HepG2 (cell line): Measurements from ENCODE around the gene CBFA2T2. TPM values are rescaled to one million over a fixed set of nuclear protein-coding genes. Genes with fewer than 3 reads are reported as not detected.

Experiments
- ARNT2 ChIP-seq: sonication (generic); formaldehyde crosslinking; IDR thresholded peaks from 2 replicates; pipeline ENCODE4 v1.8.0; 2022; ENCODE audit warnings: mild to moderate bottlenecking, low read depth, missing genetic modification reagents, moderate library complexity
- ATRX ChIP-seq: sonication (generic); formaldehyde crosslinking; IDR thresholded peaks from 2 replicates; pipeline ENCODE4 v1.4.0; 2020; ENCODE audit warnings: missing genetic modification reagents, borderline replicate concordance
- CBX2 ChIP-seq, 2 experiments: fragments of 200-600 bp in 1 of 2; sonication (generic); formaldehyde crosslinking in 1 of 2; IDR thresholded peaks; 2 replicates each; pipeline versions ENCODE4 v1.7.0 to v1.8.1; 2018 to 2022; ENCODE audit warnings: low read depth in 2 of 2, low read length in 1 of 2, mild to moderate bottlenecking in 1 of 2, missing genetic modification reagents in 1 of 2
- FIP1L1 ChIP-seq: fragments of 200-400 bp; formaldehyde crosslinking; IDR thresholded peaks from 2 replicates; pipeline ENCODE4 v1.6.1; 2018; ENCODE audit warnings: low read depth, mild to moderate bottlenecking, low read length, moderate library complexity, borderline replicate concordance; ENCODE audit not compliant: insufficient read depth
- GZF1 ChIP-seq: sonication (generic); formaldehyde crosslinking; IDR thresholded peaks from 2 replicates; pipeline ENCODE4 v1.5.1; 2020; ENCODE audit warnings: mild to moderate bottlenecking, missing genetic modification reagents
- HCFC1 ChIP-seq: fragments of 150-350 bp; IDR thresholded peaks from 2 replicates; pipeline ENCODE4 v1.6.1; 2014; ENCODE audit warnings: low read depth, low read length
- HIVEP1 ChIP-seq: sonication (generic); formaldehyde crosslinking; IDR thresholded peaks from 2 replicates; pipeline ENCODE4 v1.4.0; 2020; ENCODE audit warnings: mild to moderate bottlenecking, missing genetic modification reagents
- HMGA1 ChIP-seq: sonication (generic); formaldehyde crosslinking; conservative IDR thresholded peaks from 2 replicates; pipeline ENCODE4 v1.4.0; 2020; ENCODE audit warnings: missing genetic modification reagents
- MAFF ChIP-seq: IDR thresholded peaks from 2 replicates; pipeline ENCODE4 v1.6.1; 2011; ENCODE audit warnings: low read depth, low read length, improper control_type of control experiment
- MAX ChIP-seq: IDR thresholded peaks from 2 replicates; pipeline ENCODE4 v1.6.1; 2012; ENCODE audit warnings: inconsistent platforms
- NFE2L1 ChIP-seq: sonication (generic); formaldehyde crosslinking; IDR thresholded peaks from 2 replicates; pipeline ENCODE4 v1.4.0; 2020; ENCODE audit warnings: missing genetic modification reagents, mild to moderate bottlenecking, borderline replicate concordance
- RELA ChIP-seq: sonication (generic); formaldehyde crosslinking; IDR thresholded peaks from 2 replicates; pipeline ENCODE4 v1.4.0; 2020; ENCODE audit warnings: missing genetic modification reagents
- RXRA ChIP-seq: sonication (generic); formaldehyde crosslinking; IDR thresholded peaks from 2 replicates; pipeline ENCODE4 v1.5.1; 2020; ENCODE audit warnings: missing genetic modification reagents
- SKI ChIP-seq: fragments of 450-650 bp; IDR thresholded peaks from one replicate; pipeline ENCODE4 v1.6.1; 2018; ENCODE audit warnings: mild to moderate bottlenecking; ENCODE audit not compliant: partially characterized antibody
- TCF7 ChIP-seq: sonication (generic); IDR thresholded peaks from 2 replicates; pipeline ENCODE4 v1.6.1; 2016; ENCODE audit warnings: antibody characterized with exemption, low read depth
- ZNF205 ChIP-seq: IDR thresholded peaks from 2 replicates; pipeline ENCODE4 v1.6.1; 2018; ENCODE audit warnings: missing biosample characterization, missing genetic modification reagents
- ZNF280B ChIP-seq: sonication (generic); formaldehyde crosslinking; IDR thresholded peaks from 2 replicates; pipeline ENCODE4 v1.5.0; 2020; ENCODE audit warnings: missing genetic modification reagents, mild to moderate bottlenecking, borderline replicate concordance
- ZNF547 ChIP-seq: sonication (generic); formaldehyde crosslinking; IDR thresholded peaks from 2 replicates; pipeline ENCODE4 v1.5.1; 2020; ENCODE audit warnings: mild to moderate bottlenecking, missing genetic modification reagents
- ZNF589 ChIP-seq: sonication (generic); formaldehyde crosslinking; conservative IDR thresholded peaks from 2 replicates; pipeline ENCODE4 v1.8.0; 2022; ENCODE audit warnings: mild to moderate bottlenecking, moderate library complexity, missing genetic modification reagents
- ZNF687 ChIP-seq: sonication (generic); formaldehyde crosslinking; IDR thresholded peaks from 2 replicates; pipeline ENCODE4 v1.5.1; 2020; ENCODE audit warnings: mild to moderate bottlenecking, missing genetic modification reagents, moderate library complexity
- ZNF891 ChIP-seq: sonication (generic); formaldehyde crosslinking; IDR thresholded peaks from 2 replicates; pipeline ENCODE4 v1.5.0; 2020; ENCODE audit warnings: mild to moderate bottlenecking, missing genetic modification reagents
- ZZZ3 ChIP-seq: sonication (generic); formaldehyde crosslinking; IDR thresholded peaks from 2 replicates; pipeline ENCODE4 v1.4.0; 2020; ENCODE audit warnings: missing genetic modification reagents, mild to moderate bottlenecking, borderline replicate concordance
- polyA plus RNA-seq, 8 experiments: library from polyadenylated mRNA; depleted of rRNA in 3 of 8; stranded (reverse) in 7 of 8; unstranded in 1 of 8; fragments of >200 nt; fragmentation: Illumina TruSeq in 4 of 8; extraction: Trizol in 4 of 8; gene quantifications; 2 replicates each; pipeline versions ENCODE4 v1.2.1 to v1.2.3, GENCODE V29; 2011 to 2016; ENCODE audit warnings: low read depth in 4 of 8, missing spikeins in 1 of 8, mixed read lengths in 1 of 8; ENCODE audit not compliant: insufficient read depth in 1 of 8
- total RNA-seq, 5 experiments: library from RNA; depleted of rRNA; stranded (reverse); fragments of >200 nt; fragmentation: Illumina TruSeq; extraction: Trizol; gene quantifications; 2 replicates each; pipeline ENCODE4 v1.2.3, GENCODE V29; 2016; ENCODE audit warnings: low read depth in 1 of 5
- TF ChIP-seq, protein P1 (sequence below): sonication (generic); formaldehyde crosslinking; IDR thresholded peaks from 2 replicates; pipeline ENCODE4 v1.8.1; 2023; ENCODE audit warnings: mild to moderate bottlenecking, missing genetic modification reagents

Gene CBFA2T2
- total and polyA plus RNA-seq, 2 of the 13 experiments (the other 11 are each of a cell fraction or from before 2014, with no cell fraction given): 6.3 to 21.2 TPM

DNA sequence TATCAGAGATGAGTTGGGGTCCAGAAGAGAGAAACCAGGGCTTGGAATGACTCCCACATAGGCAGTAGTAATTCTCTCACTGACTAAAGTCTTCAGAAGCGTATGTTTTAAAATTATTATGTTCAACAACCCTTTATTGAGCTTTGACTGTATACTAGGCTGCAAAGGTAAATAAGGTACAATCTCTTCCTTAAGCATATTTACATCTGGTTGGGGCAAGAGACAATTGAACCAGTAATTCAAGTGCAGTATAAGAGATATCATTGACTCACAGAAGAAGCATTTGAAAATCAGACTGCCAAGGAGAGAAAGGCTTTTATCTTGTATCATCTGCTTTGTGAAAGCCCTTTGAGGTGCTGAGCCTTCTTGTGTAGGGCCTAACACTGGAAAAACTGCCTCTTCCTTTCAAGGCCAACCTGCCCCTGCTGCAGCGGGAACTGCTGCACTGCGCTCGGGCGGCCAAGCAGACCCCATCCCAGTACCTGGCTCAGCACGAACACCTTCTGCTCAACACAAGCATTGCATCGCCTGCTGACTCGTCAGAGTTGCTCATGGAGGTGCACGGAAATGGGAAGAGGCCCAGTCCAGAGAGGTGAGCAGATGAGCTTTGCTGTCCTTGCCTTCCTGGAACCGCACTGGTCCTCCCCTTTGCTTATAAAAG lies 132.9 kb downstream of the CBFA2T2 start (continued):
- TF ChIP-seq ZNF205 (CRISPR knock-in tag): no peak
- no peak for TF ChIP-seq HIVEP1 (CRISPR knock-in tag)
- no peak for TF ChIP-seq NFE2L1 (CRISPR knock-in tag)
- no peak for TF ChIP-seq ZNF589 (CRISPR knock-in tag)
- no peak for TF ChIP-seq TCF7
- no peak for TF ChIP-seq CBX2 (IDR thresholded peaks at IDR 0.05; ENCODE audit: low read depth, low read length)
- no peak for TF ChIP-seq CBX2 (CRISPR knock-in tag; IDR thresholded peaks at IDR 0.05; ENCODE audit: low read depth)
- TF ChIP-seq SKI: no peak
- TF ChIP-seq MAX: no peak
- TF ChIP-seq ZZZ3: no peak
- 0 out of 2 replicates have a peak, but pooled peaks have one; percentile 42 for TF ChIP-seq ZNF280B
- TF ChIP-seq HCFC1: no peak
- peak; percentile 58; the same call in 1 of the 2 replicates for TF ChIP-seq ZNF547
- TF ChIP-seq MAFF: no peak
- no peak for TF ChIP-seq RELA (CRISPR knock-in tag)
- TF ChIP-seq ZNF891 (CRISPR knock-in tag): 0 out of 2 replicates have a peak, but pooled peaks have one; percentile 45
- TF ChIP-seq FIP1L1: no peak
- TF ChIP-seq ATRX (CRISPR knock-in tag): no peak
- TF ChIP-seq GZF1 (CRISPR knock-in tag): no peak
- 0 out of 2 replicates have a peak, but pooled peaks have one; percentile 19 for TF ChIP-seq RXRA (CRISPR knock-in tag)
- TF ChIP-seq ZNF687: peak; percentile 34; the same call in 1 of the 2 replicates
- TF ChIP-seq ARNT2 (CRISPR knock-in tag): no peak
- TF ChIP-seq, protein P1, sequence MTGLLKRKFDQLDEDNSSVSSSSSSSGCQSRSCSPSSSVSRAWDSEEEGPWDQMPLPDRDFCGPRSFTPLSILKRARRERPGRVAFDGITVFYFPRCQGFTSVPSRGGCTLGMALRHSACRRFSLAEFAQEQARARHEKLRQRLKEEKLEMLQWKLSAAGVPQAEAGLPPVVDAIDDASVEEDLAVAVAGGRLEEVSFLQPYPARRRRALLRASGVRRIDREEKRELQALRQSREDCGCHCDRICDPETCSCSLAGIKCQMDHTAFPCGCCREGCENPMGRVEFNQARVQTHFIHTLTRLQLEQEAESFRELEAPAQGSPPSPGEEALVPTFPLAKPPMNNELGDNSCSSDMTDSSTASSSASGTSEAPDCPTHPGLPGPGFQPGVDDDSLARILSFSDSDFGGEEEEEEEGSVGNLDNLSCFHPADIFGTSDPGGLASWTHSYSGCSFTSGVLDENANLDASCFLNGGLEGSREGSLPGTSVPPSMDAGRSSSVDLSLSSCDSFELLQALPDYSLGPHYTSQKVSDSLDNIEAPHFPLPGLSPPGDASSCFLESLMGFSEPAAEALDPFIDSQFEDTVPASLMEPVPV (CRISPR knock-in tag): no peak
- no peak for TF ChIP-seq HMGA1 (CRISPR knock-in tag)
